Stimulated activated CD8-positive, alpha-beta memory T cell treated with anti-CD3 and anti-CD28 coated beads, Interleukin-15, amount 100 ng/mL, for 1 hour (primary cell): ENCODE measurements around the gene FBXO31.

Source experiments
- DNase-seq: peaks from one replicate; pipeline ENCODE4 v3.0.0-alpha.2; 2020; ENCODE audit warnings: low read depth

FBXO31 gene

DNA sequence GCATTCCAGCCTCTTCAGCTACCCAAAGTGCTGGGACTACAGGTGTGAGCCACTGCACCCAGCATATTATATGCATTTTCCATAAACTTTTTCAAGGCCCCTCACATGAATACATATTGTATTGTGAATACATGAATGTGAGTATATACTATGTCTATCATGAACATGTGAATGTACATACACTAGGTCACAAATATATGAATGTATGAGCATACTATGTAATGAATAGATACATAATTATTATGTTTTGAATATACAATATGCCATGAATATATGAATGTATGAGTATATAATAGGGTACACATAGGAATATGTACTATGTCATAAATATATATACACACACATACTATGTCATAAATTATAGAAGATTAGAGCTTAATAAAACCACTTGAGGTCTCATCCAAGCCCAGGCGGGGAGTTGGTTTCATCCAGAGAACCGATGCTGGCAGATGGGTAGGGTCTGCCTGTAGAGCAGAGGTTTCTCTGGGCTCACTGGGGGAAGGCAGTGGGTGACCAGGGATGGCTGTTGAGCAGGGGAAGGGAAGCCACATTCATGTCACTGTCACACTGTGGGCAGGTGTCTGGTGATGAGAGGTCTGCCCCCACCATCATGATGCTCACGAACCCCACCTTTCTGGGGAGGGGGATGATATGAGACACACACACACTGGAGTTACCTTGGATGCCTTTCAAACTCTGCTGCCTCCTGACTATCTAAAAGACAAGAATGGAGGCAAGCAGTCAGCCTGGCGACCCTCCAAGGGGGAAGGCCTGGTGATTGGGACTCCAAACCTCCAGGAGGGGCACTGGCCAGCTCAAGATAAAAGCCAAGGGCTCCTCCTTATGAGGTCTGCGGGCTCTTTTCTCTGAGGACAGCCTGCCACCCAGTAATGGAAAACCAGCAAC is 73.7 kb downstream of the FBXO31 start:
- DNase-seq, result no peak

DNA sequence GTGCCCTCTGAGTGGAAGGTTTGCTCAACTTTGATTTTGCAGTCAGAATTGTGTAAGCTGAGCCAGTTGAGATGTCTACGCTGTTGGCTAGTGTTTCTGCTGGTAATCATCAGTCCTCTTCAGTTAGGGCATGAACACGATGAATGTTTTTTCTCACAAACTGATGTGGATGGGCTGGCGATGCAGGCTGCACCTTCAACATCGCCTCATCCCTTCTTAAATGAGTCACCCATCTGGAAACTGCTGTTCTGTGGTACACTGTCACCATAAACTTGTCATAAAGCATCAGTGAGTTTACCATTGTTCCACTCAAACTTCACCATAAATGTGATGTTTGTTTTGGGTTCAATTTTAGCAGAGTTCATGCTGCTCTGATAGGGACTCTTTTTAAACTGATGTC is 74.8 kb downstream of the FBXO31 start:
- DNase-seq, result no peak

DNA sequence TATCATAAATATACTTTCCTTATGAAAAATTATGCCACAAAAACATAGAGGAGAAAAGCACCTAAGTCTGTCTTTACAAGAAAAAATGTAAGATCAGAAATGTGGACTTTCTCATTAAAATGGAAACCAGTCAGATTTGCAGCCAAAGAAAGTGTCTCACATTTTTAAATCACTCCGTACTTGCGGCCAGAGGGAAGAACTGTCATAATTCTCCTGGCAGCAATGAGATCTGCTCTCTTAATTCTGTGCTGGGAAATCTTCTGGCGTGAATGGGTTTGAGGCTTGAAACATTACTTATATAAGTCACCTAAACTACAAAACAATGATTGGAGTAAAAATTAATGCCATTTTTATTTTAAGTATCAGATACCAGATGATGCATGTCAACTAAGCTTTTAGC is 77.1 kb downstream of the FBXO31 start:
- DNase-seq, result no peak

DNA sequence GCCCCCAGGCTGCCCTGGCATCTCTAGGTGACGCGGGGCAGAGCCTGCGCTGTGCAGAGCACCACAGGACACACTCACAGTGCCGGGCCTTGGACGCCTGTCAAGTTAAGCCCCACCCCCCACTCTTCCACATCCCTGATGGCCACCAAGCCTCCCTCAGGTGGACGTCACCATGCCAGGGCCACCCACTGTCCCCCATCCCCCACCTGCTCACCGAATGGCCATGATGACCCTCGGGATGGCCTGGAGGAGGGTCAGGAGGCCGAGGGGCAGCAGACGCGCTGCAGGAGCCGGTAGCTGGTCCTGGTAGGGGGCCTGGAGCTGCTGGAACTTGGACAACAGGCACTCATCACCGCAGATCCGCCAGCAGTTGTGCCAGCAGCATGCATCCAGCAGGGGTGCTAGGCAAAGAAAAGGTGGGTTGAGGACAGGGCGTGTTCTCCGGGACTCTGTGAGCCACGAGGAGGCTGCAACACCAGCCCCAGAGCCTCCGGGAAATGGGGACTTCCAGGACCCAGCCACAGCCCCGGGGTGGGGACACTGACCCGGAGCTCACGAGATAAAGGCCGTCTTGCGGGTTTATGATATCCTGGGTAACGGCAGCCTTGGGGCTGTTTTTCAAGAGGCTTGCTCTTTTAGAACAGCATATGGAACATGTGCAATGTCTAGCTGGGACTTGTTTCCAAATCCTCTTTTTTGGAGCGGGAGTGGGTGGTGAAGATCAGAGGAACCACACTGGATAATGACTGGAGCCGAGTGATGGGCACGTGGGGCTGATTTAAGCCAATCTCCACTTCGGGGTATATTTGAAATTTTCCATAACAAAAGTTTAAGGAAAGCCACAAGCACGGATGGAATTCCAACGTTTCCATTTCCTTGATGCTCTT is 77.8 kb downstream of the FBXO31 start:
- no peak for DNase-seq

DNA sequence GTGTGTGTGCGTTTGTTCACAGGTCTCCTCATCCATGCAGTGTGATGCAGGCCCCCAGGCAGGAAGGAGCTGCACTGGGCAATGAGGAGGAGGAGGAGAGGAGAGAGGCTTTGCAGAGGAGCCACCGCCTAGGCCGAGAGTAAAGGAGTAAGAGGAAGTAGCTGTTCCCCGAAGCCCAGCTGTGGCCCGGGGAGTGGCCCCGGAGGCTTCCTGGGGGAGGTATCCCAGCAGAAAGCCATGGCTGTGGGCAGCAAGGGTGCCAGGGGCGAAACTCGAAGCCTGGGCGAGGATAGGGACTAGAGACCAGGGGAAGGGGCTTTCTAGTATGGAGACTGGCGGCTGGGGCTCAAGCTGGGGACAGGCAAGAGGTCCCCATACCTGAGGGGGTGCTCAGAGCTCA is 78.6 kb downstream of the FBXO31 start:
- DNase-seq, result no peak

DNA sequence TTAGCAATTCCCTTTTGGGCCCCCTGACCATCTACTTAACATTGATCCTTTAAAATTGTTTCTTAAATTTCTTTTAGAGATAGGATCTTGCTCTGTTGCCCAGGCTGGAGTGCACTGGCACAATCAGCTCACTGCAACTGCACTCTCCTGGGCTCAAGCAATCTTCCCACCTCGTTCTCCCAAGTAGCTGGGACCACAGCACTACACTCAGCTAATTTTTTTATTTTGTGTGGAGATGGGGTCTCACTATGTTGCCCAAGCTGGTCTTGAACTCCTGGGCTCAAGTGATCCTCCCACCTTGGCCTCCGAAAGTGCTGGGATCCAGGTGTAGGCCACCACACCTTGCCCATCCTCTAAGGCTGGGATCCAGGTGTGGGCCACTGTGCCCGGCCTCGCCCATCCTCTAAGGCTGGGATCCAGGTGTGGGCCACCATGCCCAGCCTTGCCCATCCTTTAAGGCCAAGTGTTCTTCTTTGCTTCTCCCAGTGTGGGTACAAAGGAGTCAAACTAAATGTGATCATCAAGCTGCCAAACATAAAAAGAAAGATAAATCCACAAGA is 79.5 kb downstream of the FBXO31 start:
- no peak for DNase-seq

DNA sequence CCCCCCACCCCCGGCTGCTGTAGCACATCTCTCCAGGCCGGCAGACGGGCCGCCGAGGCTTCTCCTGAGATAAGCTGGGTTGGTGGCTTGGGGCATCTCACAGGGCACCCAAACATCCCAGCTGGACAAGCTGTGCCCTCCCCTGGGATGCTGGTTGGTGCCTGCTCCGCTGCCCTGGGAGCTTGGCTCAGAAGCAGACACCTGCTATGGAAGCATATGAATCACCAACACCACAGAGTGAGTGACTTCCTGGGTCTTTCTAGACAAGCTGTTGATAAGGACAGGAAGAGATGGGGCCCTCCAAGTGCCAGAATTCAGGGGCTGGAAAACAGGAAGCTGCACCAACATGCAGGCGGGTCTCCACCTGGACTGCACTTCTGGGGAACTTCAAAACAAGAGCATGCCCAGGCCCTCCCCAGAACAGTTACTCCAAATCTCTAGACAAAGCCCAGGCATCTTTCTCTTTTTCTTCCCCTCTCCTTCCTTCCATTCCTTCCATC is 80.1 kb downstream of the FBXO31 start:
- DNase-seq, result no peak

DNA sequence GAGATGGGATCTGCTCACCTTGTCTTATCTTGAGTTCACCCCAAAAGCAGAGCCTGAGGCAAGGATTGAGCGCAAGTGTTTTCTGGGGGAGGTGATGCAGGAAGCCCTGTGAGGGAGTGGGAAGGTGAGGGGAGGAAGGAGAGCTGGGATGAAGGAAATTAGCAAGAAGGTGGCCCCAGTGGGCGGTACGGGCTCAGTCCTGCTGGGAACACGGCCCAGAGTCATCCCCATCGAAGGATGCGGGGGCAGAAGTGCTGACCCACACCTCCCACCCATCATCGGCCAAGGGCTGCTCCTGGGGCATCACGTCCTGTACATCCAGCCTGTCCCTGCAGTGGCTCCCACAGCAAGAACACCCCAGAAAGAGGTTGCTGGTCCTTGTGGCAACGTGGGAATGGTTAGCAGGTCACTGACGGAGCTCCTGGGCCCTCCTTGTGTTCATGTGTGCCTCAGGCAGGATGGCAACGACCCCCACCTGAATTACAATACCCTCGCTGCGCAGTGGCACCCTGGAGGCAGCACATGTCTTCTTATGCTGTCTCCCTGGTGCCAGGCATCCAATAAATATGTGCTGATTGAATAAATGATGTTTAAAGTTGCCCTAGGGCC is 84.6 kb downstream of the FBXO31 start:
- DNase-seq, result no peak

DNA sequence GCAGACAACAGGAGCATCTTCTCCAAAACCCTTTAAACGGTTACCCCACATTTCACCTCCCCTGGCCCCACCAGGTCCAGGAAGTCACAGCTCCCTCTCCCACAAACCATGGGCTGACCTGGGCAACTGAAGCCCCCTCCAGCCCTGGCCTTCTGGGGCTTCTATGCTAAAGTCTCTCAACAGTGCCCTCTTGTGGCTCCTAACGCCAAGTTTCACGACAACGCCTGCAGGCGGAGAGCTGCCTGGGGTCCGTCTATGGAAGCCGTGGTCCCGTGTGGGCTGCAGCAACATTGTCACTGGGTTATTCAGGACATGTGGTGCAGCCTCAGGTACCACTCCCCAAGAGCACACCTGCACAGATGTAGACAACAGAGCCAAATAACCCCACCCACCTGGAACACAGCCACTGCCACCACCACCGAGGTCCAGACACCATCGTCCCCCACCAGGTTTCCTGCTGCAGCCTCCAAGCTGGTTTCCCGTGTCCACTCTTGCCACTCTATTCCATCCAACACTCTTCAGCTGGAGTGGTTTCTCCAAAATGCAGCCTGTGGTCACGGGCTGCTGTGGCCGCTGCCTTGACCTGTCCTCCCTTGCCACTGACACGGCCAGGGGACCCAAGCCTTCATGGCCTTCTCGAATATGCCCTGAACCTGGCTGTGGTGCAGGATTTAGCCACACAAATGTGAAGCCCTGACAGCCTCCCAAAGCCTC is 85.5 kb downstream of the FBXO31 start:
- DNase-seq, result no peak

DNA sequence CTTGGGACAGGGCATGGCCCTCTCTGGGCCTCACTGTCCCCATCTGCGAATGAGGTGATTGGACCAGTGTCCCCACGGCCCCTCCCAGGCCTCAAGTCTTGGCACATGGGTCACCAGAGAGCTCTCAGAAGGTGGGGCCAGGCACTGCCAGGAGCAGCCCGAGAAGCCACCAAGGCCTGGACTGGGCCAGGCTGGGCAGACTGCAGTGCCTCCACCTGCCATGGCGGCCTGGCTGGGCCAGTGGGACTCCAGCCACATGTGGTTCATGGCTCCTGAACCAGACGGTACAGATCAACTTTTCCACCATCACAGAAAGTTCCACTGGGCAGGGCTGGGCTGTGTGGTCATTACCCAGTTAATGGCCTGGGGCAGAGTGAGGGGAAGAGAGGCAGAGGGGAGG is 86.2 kb downstream of the FBXO31 start:
- DNase-seq, result no peak

DNA sequence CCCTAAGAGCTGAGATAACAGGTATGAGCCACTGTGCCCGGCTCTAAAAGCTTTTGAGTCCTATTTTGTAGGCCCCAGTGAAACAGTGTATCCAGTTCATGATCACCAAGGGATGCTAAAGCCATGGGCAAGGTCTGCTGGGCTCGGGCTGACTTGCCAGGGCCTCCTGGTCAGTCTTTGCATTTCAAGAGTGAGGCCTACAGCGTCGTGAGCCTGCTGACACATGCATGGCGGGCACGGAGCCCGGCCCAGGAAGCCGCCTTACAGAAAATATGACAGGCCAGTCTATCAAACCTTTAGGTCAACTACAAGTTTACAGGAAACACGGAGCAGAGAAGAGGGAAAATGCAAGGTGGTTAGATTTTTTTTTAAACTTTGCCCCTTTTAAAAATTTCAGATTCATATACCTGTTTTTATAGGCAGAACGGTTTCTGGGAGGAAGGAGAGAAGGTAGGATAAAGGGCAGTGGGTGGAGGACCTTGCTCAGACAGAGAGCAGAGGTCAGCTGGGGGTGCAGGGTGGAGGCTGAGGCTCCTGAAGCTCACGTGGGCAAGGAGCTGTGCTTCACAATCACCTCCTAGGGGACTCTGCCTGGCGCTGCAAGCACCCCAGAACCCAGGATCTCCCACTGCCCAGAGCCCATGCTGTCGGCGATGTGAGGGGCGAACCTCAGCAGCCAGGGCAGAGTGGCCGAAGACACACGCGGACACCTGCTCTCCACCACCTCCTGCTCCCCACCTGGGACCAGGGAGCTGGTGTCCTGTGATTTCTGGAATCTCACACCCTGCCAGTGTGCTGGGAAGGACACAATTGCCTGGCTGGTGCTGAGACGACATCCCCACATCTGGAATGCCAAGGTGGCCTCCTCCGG is 87.7 kb downstream of the FBXO31 start:
- no peak for DNase-seq

DNA sequence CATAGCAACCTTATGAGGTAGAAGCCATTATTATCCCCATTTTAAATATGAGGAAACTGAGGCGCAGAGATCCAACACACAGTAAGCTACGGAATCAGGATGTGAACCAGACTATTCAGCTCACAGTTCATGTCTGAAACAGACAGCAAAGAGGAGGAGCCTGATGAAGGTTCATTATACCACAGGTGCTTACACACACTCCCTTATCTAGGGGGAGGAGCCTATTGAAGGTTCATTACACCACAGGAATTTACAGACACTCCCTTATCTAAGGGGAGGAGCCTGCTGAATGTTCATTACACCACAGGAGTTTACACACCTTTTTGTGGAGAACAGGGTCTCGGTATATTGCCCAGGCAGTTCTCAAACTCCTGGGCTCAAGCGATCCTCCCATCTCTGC is 88.3 kb downstream of the FBXO31 start:
- no peak for DNase-seq

DNA sequence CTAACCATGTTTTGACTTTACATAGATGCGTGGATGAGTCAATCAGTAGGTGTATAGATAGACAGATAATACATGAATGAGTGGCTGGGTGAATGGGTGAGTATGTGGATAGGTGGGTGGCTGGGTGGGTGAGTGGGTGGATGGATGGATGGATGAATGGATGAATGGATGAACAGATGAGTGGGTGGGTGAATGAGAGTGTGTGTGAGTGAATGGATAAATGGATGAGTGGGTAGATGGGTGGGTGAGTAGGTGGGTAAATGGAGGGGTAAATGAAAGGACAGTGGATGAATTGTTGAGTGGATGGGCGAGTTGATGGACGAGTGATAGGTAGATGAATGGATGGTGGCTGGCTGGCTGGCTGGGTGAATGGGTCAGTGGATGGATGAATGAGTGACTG is 89.6 kb downstream of the FBXO31 start:
- DNase-seq, result no peak

DNA sequence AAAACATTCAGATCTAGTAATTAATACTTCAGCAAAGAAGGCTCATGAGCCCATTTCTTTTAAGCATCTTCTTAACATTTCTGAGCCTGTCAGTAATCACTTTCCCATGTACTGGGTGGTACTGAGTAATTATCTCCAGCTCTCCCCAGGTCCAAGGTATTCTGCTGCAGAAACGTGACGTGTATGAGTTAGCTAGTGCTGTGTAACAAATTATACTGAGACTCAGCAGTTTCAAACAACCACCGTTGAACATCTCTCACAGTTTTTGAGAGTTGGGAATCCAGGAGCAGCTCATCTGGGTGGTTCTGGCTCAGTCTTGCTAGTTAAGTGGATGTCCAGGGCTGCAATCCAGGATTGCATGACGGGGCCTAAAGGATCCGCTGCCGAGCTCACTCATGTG is 91.6 kb downstream of the FBXO31 start:
- DNase-seq, result no peak

DNA sequence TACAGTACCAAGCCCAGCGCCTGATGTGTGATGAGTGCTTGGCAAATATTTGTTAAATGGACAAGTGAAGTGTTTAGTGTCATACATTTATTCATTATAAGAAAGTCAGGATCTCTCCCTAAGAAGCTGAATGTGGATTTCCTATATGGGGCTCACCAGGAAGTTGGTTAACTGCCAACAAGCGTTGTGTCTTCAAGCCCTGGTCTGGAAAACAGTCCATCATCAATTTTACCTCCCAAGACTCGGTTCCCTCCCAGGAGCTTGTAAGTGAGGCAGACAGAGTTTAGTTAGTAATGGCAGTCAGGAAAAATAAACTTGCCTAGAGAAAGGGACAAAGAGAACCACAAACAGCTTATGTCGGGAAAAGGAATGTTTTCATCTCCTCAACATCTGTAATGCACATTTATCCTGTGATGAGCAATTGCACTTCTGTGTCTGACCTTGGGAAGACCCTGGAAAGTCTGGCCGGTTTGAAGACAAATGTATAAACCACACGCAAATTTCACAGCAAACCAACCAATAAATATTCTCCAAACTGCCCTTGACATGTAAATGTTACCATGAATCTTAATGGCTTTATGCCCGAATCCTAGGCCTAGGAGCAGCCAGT is 94.7 kb downstream of the FBXO31 start:
- DNase-seq, result no peak

DNA sequence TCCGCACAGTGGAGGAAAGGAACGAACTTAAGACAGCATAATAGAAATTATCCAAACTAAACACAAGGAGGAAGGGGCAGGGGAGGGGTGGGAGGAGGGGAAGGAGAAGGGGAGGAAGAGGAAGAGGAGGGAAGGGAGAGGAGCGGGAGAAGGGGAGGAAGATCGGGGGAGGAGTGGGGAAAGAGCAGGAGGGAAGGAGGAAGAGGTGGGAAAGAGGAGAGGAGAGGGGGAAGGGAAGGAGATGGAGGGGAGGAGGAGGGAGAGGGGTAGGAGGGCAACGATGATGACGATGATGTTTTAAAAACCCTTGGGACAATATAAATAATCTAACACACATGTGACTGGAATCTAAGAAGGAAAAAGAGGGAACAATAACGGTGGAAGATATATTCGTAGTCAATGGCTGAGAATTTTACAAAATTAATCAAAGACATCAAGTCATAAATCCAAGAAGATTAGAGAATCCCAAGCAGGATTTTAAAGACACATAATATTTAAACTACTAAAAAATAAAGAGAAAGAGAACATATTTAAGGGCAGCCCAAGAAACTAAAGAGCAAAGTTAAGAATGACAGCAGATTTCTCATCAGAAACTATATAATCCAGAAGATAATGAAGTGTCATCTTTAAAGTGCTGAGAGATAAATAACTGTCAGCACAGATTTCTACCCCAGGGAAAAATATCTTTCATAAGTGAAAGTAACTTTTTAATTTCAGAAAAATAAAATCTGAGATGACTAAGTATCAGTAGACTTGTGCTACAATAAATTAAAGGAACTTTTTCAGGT is 96.5 kb downstream of the FBXO31 start:
- no peak for DNase-seq

DNA sequence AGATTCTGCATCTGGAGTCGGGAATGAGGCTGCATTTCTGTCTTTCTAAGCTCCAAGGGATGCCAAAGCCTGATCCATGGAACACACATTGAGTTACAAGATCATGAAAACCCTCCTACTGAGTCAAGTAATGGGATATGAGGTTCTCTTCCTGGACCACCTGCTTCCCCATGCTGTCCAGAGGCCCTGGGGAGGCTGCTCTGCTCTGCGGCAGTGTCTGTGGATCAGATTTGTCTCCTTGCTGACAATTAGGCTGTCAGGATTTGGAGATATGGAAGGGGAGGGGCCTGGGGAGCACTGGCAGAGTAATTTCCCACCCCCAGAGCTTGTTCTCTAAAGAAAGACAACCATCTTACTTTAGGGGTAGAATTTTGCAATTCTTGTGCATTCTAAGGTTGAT is 99.4 kb downstream of the FBXO31 start:
- DNase-seq, result no peak

DNA sequence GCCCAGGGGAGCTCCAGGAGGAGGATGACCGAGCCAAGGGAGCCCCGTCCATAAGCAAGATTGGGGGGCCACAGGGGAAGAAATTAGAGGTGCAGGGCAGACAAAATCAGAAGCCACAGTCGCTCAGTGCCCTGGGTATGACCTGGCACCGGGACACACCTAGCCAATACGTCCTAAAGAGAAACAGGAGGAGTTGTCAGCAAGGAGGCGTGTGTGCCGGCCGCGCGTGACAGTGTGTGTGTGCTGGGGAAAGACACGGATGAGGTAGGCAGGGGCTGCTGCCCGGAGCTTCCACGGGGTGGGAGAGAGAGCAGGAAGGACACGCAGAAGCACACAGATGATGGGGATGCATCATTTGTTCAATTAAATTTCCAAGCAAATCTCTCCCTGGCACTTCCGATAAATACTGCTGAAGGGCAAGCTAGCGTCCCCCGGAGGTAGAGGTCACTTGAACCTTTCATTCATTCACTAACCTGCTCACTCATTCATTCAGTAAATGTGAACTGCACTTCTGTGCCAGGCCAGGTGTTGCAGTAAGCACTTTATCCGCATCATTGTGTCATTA is 104.4 kb downstream of the FBXO31 start:
- DNase-seq, result no peak
